Karpas-422 (cell line): Measurements from ENCODE around the gene CELF6. TPM values are rescaled to one million over a fixed set of nuclear protein-coding genes. Genes with fewer than 3 reads are reported as not detected.

Experiments
- DNase-seq: peaks from one replicate; pipeline ENCODE4 v3.0.0-alpha.2; 2015
- H2AFZ ChIP-seq: fragments of 200-600 bp; sonication (generic); 2 replicates; pipeline ENCODE4 v1.6.1; 2014; ENCODE audit warnings: antibody characterized with exemption, low read length, mixed read lengths
- H3K27ac ChIP-seq: fragments of 200-600 bp; sonication (generic); 2 replicates; pipeline ENCODE4 v1.5.1; 2014; ENCODE audit warnings: mild to moderate bottlenecking, low read length, moderate library complexity
- H3K27me3 ChIP-seq: fragments of 200-600 bp; sonication (generic); 2 replicates; pipeline ENCODE4 v1.6.1; 2014; ENCODE audit warnings: low read length, mixed read lengths
- H3K36me3 ChIP-seq: fragments of 200-600 bp; sonication (generic); 2 replicates; pipeline ENCODE4 v1.6.1; 2014; ENCODE audit warnings: low read length, mixed read lengths; ENCODE audit not compliant: insufficient read depth
- H3K4me1 ChIP-seq: fragments of 200-600 bp; sonication (generic); 2 replicates; pipeline ENCODE4 v1.6.1; 2014; ENCODE audit warnings: mild to moderate bottlenecking, low read length, mixed read lengths
- H3K4me2 ChIP-seq: fragments of 200-600 bp; sonication (generic); 2 replicates; pipeline ENCODE4 v1.6.1; 2014; ENCODE audit warnings: low read length, low read depth, mild to moderate bottlenecking; ENCODE audit not compliant: poor library complexity, severe bottlenecking
- H3K4me3 ChIP-seq: fragments of 200-600 bp; sonication (generic); 2 replicates; pipeline ENCODE4 v1.5.1; 2014; ENCODE audit warnings: mild to moderate bottlenecking, antibody characterized with exemption, low read length, mixed read lengths
- H3K79me2 ChIP-seq: fragments of 200-600 bp; sonication (generic); 2 replicates; pipeline ENCODE4 v1.6.1; 2014; ENCODE audit warnings: mild to moderate bottlenecking, low read length, mixed read lengths
- H3K9ac ChIP-seq: fragments of 200-600 bp; sonication (generic); 2 replicates; pipeline ENCODE4 v1.6.0; 2014; ENCODE audit warnings: low read length
- H3K9me2 ChIP-seq: fragments of 200-600 bp; sonication (generic), shearing (Covaris generic); replicated peaks from 2 replicates; pipeline ENCODE4 v1.6.0; 2014; ENCODE audit warnings: mild to moderate bottlenecking, low read length, moderate library complexity; ENCODE audit not compliant: insufficient read depth
- H3K9me3 ChIP-seq: fragments of 300-700, 200-600 bp; sonication (generic); 2 replicates; pipeline ENCODE4 v1.6.1; 2014; ENCODE audit warnings: low read length, mixed read lengths
- H4K20me1 ChIP-seq: fragments of 200-600 bp; sonication (generic); 2 replicates; pipeline ENCODE4 v1.6.1; 2014; ENCODE audit warnings: mild to moderate bottlenecking, antibody characterized with exemption, low read length, low read depth; ENCODE audit not compliant: insufficient read depth
- total RNA-seq: library from RNA; depleted of rRNA; stranded (reverse); fragments of >200 nt; shearing (Covaris generic); gene quantifications from 2 replicates; pipeline ENCODE4 v1.2.3, GENCODE V29; 2014; ENCODE audit warnings: low replicate concordance

CELF6 gene
- total RNA-seq, 1 experiment from 2014 or later, result 4.6 TPM

DNA sequence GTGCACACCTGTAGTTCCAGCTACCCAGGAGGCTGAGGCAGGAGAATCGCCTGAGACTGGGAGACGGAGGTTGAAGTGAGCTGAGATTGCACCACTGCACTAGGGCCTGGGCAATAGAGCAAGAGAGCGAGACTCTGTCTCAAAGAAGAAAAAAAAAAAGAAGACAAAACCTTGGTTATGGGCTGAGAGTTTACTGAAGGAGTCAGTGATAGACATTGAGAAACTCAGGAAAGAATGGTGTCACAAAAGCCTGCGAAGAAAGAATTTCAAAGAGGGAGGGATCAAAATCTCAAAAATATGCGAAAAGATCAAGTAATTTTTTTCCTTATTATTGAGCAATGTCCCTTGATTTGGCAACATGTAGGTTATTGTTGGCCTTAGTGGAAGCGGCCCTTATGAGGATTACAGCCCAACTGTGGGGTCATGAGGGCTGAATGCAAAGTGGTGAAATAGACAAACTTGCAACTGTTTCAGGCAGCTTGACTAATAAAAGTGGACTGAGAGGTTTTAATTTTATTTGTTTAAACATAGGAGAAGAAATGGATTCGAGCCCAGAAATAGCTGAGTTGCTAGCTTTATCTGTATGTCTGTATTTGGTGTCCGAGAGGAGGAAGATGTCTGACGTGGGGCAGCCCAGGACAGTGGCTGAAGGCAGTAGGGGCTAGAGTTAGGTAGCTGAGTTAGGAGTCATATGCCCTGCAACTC lies 18.8 kb upstream of the CELF6 start:
- Histone ChIP-seq H3K79me2 (no peaks in the 10 kb centered on the region), H3K9ac (no peak overlapping the region), H3K9me2 (no peaks in the 10 kb centered on the region), H2AFZ (no peak overlapping the region), H3K4me1 (no peaks in the 10 kb centered on the region), H3K36me3 (no peaks in the 10 kb centered on the region; the same call in none of the 2 replicates), H3K4me2 (no peak overlapping the region), H4K20me1 (no peaks in the 10 kb centered on the region), H3K9me3 (no peaks in the 10 kb centered on the region), H3K4me3 (no peak overlapping the region), H3K27me3 (no peaks in the 10 kb centered on the region), H3K27ac (no peak overlapping the region)
- no peak for DNase-seq

DNA sequence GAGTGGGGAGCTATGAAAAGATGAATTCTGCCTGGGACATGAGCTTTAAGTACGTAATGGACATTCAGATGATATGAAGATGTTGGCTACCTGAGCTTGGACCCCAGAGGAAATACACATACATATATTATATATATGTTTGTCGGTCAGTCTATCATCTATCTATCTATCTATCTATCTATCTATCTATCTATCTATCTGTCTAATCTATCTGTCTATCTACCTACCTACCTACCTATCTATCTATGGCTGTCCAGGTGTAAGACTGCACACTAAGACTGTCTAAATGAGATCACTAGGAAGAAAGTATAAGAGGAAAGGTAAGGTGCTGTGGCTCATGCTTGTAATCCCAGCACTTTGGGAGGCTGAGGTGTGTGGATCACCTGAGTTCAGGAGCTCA lies 18.2 kb upstream of the CELF6 start:
- no peak for DNase-seq
- H3K36me3 ChIP-seq, result no peaks in the 10 kb centered on the region; the same call in none of the 2 replicates
- no peak overlapping the region for H3K9ac ChIP-seq
- H3K9me3 ChIP-seq, result no peaks in the 10 kb centered on the region
- H3K79me2 ChIP-seq, result no peaks in the 10 kb centered on the region
- H3K4me3 ChIP-seq, result no peak overlapping the region
- H2AFZ ChIP-seq, result no peak overlapping the region
- no peak overlapping the region for H3K27ac ChIP-seq
- no peaks in the 10 kb centered on the region for H4K20me1 ChIP-seq
- H3K27me3 ChIP-seq, result no peaks in the 10 kb centered on the region
- no peaks in the 10 kb centered on the region for H3K4me1 ChIP-seq
- no peaks in the 10 kb centered on the region for H3K9me2 ChIP-seq
- no peak overlapping the region for H3K4me2 ChIP-seq

DNA sequence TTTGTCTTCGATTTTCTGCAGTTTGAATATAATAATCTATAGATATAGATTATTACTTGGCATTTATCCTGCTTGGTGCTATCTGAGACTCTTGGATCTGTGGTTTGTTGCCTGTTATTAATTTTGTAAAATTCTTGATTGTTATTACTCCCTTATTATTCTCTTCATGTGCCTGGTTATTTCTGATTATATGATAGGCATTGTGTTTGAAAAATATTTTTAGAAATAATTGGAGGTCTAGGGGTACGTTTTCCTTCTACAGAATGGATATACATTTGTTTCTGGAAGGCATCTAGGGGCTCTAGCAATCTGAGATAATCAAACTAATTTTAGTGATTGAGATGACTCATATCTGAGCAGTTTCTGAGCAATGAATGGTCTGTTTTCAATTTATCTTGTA lies 14.9 kb upstream of the CELF6 start:
- no peaks in the 10 kb centered on the region for H3K27me3 ChIP-seq
- H2AFZ ChIP-seq, result no peak overlapping the region
- no peak overlapping the region for H3K4me2 ChIP-seq
- no peaks in the 10 kb centered on the region for H3K4me1 ChIP-seq
- DNase-seq, result no peak
- H3K9ac ChIP-seq, result no peak overlapping the region
- H3K79me2 ChIP-seq, result no peaks in the 10 kb centered on the region
- no peak overlapping the region for H3K4me3 ChIP-seq
- H3K9me2 ChIP-seq, result no peaks in the 10 kb centered on the region
- no peaks in the 10 kb centered on the region; the same call in none of the 2 replicates for H3K36me3 ChIP-seq
- no peaks in the 10 kb centered on the region for H4K20me1 ChIP-seq
- no peaks in the 10 kb centered on the region for H3K9me3 ChIP-seq
- H3K27ac ChIP-seq, result no peak overlapping the region

DNA sequence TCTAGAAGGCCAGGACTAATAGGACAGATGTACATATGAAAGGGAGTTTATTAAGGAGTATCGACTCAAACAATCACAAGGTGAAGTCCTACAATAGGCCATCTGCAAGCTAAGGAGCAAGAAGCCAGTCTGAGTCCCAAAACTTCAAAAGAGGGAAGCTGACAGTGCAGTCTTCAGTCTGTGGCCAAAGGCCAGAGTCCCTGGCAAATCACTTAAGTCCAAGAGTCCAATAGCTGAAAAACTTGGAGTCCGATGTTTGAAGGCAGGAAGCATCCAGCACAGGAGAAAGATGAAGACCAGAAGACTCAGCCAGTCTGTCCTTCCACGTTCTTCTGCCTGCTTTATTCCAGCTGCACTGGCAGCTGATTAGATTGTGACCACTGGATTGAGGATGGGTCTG lies 11.1 kb upstream of the CELF6 start:
- Histone ChIP-seq H3K4me1 (no peaks in the 10 kb centered on the region), H3K4me2 (no peak overlapping the region), H3K27ac (no peak overlapping the region), H3K79me2 (no peaks in the 10 kb centered on the region), H3K4me3 (no peak overlapping the region), H3K27me3 (no peaks in the 10 kb centered on the region), H3K9ac (no peak overlapping the region), H3K9me3 (no peaks in the 10 kb centered on the region), H3K9me2 (no peaks in the 10 kb centered on the region), H2AFZ (no peak overlapping the region), H4K20me1 (no peaks in the 10 kb centered on the region), H3K36me3 (no peaks in the 10 kb centered on the region)
- no peak for DNase-seq

DNA sequence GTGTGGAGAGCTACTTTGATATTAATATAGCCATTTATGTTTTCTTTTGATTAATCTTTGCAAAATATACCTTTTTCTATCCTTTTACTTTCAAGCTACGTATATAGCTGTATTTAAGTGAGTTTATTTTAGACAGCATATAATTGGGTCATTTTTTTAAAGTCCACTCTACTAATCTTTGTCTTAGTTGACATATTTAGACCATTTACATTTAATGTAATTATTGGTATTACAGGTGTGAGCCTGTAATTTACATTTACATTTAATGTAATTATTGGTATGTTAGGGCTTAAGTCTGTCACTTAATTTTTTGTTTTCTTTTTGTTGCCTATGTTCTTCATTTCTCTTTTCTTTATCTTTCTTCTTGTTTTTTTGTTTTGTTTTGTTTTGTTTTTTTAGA lies 3.8 kb upstream of the CELF6 start:
- H3K27ac ChIP-seq, result no peak overlapping the region
- DNase-seq, result no peak
- peaks cover 10% of the 10 kb centered on the region for H3K4me1 ChIP-seq
- no peak overlapping the region for H3K4me3 ChIP-seq
- H4K20me1 ChIP-seq, result no peaks in the 10 kb centered on the region; the same call in 1 of the 2 replicates
- H3K4me2 ChIP-seq, result no peak overlapping the region
- no peaks in the 10 kb centered on the region for H3K36me3 ChIP-seq
- no peak overlapping the region for H2AFZ ChIP-seq
- H3K9me2 ChIP-seq, result no peaks in the 10 kb centered on the region
- no peaks in the 10 kb centered on the region for H3K9me3 ChIP-seq
- no peak overlapping the region for H3K9ac ChIP-seq
- H3K27me3 ChIP-seq, result no peaks in the 10 kb centered on the region
- H3K79me2 ChIP-seq, result no peaks in the 10 kb centered on the region

DNA sequence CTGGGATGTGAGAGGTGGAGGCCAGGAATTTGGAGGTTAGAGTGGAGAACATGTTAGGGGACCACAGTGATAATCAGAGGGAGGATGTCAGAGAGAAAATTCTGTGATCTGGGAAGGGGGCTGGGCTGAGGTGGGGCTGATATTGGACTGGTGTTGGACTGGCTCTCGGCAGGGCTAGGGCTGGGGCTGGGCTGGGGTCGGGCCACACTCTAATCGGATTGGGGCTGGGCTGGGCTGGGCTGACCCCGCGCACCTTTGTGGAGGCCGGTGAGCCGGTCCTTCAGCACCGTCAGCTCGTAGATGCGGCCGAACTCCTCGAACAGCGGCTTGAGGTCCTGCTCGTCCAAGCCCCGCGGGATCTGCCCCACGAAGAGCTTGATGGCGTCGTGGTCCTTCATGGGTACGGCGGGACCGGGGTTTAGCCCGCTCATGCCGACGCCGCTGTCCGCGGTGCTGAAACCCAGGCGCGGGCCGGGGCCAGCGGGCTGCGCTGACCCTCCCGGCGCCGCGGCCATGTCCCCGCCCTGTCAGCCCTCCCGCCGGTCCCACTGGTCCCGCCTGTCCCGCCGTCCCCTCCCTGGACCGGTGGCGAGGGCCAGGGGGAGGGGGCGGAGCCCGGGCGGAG lies 485 bp downstream of the CELF6 start:
- H4K20me1 ChIP-seq, result no peaks in the 10 kb centered on the region; the same call in 1 of the 2 replicates
- no peak overlapping the region for H3K27ac ChIP-seq
- H3K9me3 ChIP-seq, result no peaks in the 10 kb centered on the region
- no peak overlapping the region for H3K4me3 ChIP-seq
- H2AFZ ChIP-seq, result no peak overlapping the region
- H3K9me2 ChIP-seq, result no peaks in the 10 kb centered on the region
- no peaks in the 10 kb centered on the region for H3K27me3 ChIP-seq
- no peak overlapping the region for H3K4me2 ChIP-seq
- no peak overlapping the region for H3K9ac ChIP-seq
- no peaks in the 10 kb centered on the region for H3K79me2 ChIP-seq
- no peak for DNase-seq
- peaks cover 10% of the 10 kb centered on the region for H3K4me1 ChIP-seq
- H3K36me3 ChIP-seq, result no peaks in the 10 kb centered on the region

DNA sequence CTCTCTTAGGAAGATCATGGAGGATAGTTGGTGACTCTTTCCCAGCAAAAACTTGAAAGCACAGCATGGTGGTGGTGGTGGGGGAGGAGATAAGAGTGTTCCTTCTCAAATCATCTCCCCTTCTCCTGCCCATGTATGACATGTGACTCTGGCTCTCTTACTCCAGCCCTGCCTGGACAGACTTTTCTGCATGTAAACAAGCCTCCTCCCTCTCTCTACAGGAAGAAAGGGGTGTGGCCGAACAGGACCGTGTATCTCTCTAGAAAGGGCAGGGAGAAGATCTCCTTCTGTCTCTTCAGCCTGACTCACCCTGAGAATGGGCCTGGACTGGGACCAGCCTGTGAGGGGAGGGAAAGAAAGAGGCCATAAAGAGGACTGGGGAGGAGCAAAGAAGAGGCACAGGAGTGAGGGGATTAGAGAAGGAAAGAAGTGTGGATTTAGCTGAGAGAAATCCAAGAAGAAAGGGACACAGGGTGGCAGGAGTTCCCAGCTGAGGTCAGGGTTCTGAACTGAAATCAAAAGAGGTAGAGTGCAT lies 1.5 kb downstream of the CELF6 start:
- Histone ChIP-seq H3K4me2 (no peak overlapping the region), H3K9me2 (no peaks in the 10 kb centered on the region), H2AFZ (no peak overlapping the region), H3K4me1 (peaks cover 10% of the 10 kb centered on the region), H3K9me3 (no peaks in the 10 kb centered on the region), H3K27ac (no peak overlapping the region), H4K20me1 (no peaks in the 10 kb centered on the region; the same call in 1 of the 2 replicates), H3K4me3 (no peak overlapping the region), H3K36me3 (no peaks in the 10 kb centered on the region), H3K27me3 (no peaks in the 10 kb centered on the region), H3K9ac (no peak overlapping the region), H3K79me2 (no peaks in the 10 kb centered on the region)
- no peak for DNase-seq

DNA sequence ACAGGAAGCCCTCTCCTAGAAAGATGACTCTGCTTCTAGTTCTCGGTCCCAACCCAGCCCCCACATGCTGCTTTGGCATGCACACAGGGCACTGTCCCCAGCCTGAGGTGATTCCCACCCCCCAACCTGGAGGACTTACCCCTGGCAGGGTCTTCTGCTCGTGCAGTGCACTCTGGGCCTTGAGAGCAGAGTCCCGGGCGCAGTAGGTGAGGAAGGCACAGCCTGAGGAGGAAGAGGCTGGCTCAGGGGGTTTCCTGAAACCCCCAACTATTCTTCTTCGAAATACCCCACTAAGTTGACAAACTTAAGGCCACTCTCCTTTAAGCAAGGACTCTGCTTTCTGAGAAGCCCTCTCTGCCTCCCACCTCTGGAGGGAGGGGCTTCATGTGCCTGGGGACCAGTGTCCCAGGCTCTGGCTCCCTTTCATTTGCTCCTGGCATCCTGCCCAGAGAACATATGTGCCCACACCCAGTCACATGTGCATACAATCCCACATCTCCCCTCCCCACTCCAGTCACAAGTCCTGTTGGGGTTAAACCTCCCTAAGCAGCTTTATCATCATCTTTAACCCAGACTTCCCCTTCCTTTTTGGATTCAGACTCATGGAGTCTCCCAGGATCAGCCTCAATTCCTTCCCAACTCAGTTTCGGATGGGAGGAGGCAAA lies 4.1 kb downstream of the CELF6 start:
- Histone ChIP-seq H3K36me3 (no peaks in the 10 kb centered on the region), H3K9ac (no peak overlapping the region), H3K4me1 (peaks cover 8% of the 10 kb centered on the region), H3K4me2 (no peak overlapping the region), H2AFZ (no peak overlapping the region), H4K20me1 (no peaks in the 10 kb centered on the region; the same call in 1 of the 2 replicates), H3K27me3 (no peaks in the 10 kb centered on the region), H3K27ac (no peak overlapping the region), H3K9me2 (no peaks in the 10 kb centered on the region), H3K9me3 (no peaks in the 10 kb centered on the region), H3K4me3 (no peak overlapping the region), H3K79me2 (no peaks in the 10 kb centered on the region)
- DNase-seq, result no peak
